Heart right ventricle (tissue), 16 donors: ENCODE data around the gene PLVAP. TPM values are rescaled to one million over a fixed set of nuclear protein-coding genes. Genes with fewer than 3 reads are reported as not detected.

Experiments
- ATAC-seq, 8 donors: fragments of 200-7000 bp; cut with Tn5 transposase; one replicate each; pipeline ENCODE4 v1.9.1; 2020; ENCODE audit warnings: mild to moderate bottlenecking in 8 of 8, moderate library complexity in 8 of 8, moderate number of reproducible peaks in 1 of 8
- DNase-seq, 2 donors: peaks; one replicate each; pipeline ENCODE4 v3.0.0-alpha.2; 2020
- H3K27ac ChIP-seq, 10 donors: fragments of 200-600 bp; sonication (generic) in 2 of 10; one replicate each; pipeline versions ENCODE4 v1.5.0 to v1.8.0; 2020 to 2022; ENCODE audit warnings: mild to moderate bottlenecking in 3 of 10
- H3K27me3 ChIP-seq, 7 donors: fragments of 200-600 bp; one replicate each; pipeline ENCODE4 v1.8.0; 2021 to 2022; ENCODE audit warnings: mild to moderate bottlenecking in 2 of 7
- H3K36me3 ChIP-seq, 9 donors: fragments of 200-600 bp; sonication (generic) in 1 of 9; one replicate each; pipeline versions ENCODE4 v1.5.0 to v1.8.0; 2020 to 2022; ENCODE audit warnings: mild to moderate bottlenecking in 2 of 9
- H3K4me1 ChIP-seq, 9 donors: fragments of 200-600 bp; sonication (generic) in 1 of 9; one replicate each; pipeline versions ENCODE4 v1.5.0 to v1.8.0; 2020 to 2022; ENCODE audit warnings: mild to moderate bottlenecking in 4 of 9
- H3K4me3 ChIP-seq, 10 donors: fragments of 200-600 bp; sonication (generic) in 2 of 10; one replicate each; pipeline versions ENCODE4 v1.5.0 to v1.8.0; 2020 to 2022; ENCODE audit warnings: mild to moderate bottlenecking in 7 of 10, moderate library complexity in 2 of 10
- H3K9me3 ChIP-seq, 11 donors: fragments of 200-600 bp in 10 of 11; sonication (generic) in 2 of 11; one replicate each; pipeline versions ENCODE4 v1.5.0 to v1.8.0; 2013 to 2022; ENCODE audit warnings: mild to moderate bottlenecking in 2 of 11, control low read depth in 1 of 11, moderate library complexity in 1 of 11
- WGBS, 2 donors: extraction: QIAGEN DNeasy Blood & Tissue Kit; methylation state at CpG; one replicate each; pipeline ENCODE4 v1.1.7; 2013; ENCODE audit warnings: inconsistent platforms in 1 of 2; 5-methylcytosine and 5-hydroxymethylcytosine counted together
- intact Hi-C, 10 donors: fragments of 100-400 bp; cut with DNase I; formaldehyde crosslinking; loops; one replicate each; pipeline versions ENCODE4 v1.11.1 to v1.14.2; 2022
- polyA plus RNA-seq, 2 donors: library from polyadenylated mRNA; stranded (reverse); fragments of 200-250 nt; gene quantifications; one replicate each; pipeline ENCODE4 v1.2.3, GENCODE V29; 2013
- total RNA-seq, 10 donors: library from RNA; stranded (reverse); fragmentation: NEBNext Ultra II Directional in 3 of 10; extraction: Animal tissue kit (Norgen Biotek cat#: 25700) in 3 of 10; gene quantifications; one replicate each; pipeline versions ENCODE4 v1.2.1 to v1.2.4, GENCODE V29; 2021 to 2023
- TF ChIP-seq, protein P1 (sequence below), 9 donors: fragments of 200-600 bp; sonication (generic) in 2 of 9; IDR thresholded peaks; one replicate each; pipeline versions ENCODE4 v1.5.0 to v1.8.0; 2021 to 2022; ENCODE audit warnings: antibody characterized with exemption in 9 of 9, mild to moderate bottlenecking in 5 of 9, moderate library complexity in 1 of 9
- donor health status: Arrhythmogenic right ventricular cardiomyopathy.
- donor health status: ischemic (EF 13 %, LVEDD 7.1; RV severe dilation, severe dysfunction).
- donor health status: healthy with polysubstance abuse.
- donor health status: DM: no; HTN: yes; CAD: no.
- donor health status: DM: no; HTN: no; CAD: no.
- donor health status: ischemic (EF 25% LVEDD 6.9; RV normal size, moderate dysfunction).
- donor health status: ischemic (EF 25% LVEDD 5.7; RV mildly dilated, moderate dysfunction).
- donor health status: healthy.
- donor health status: DM: yes; HTN: yes; CAD: no.
- donor health status: Ischemic cardiomyopathy.
- donor health status: ischemic (EF 35%, LVEDD 5.7; RV mildly dilated, moderate dysfunction).
- donor health status: nonischemic (EF 11% LVEDD 7.7; RV severe dilation, severe dysfunction).
- donor health status: DM: yes; HTN: yes; CAD: no.
- donor health status: PGD.
- donor health status: ischemic (EF 29% LVEDD 5.4; RV normal size, mild dysfunction).
- donor health status: nonischemic (EF 23%, LVEDD 6.1; RV moderate dilation, normal function).

PLVAP gene
- total and polyA plus RNA-seq, 12 donors: 7.5 to 74.9 (median 24.5) TPM

DNA sequence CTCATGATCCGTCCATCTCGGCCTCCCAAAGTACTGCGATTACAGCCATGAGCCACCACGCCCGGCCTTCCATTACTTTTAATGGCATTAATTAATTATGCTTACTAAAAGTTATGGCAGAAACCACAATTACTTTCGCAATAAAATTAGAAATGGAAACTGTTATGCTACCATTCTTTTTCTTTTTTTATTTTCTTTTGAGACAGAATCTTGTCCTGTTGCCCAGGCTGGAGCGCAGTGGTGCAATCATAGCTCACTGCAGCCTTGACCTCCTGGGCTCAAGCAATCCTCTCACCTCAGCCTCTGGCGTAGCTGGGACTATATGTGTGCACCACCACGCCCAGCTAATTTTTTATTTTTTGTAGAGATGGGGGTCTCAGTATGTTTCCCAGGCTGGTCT lies 32.8 kb upstream of the PLVAP start:
- Histone ChIP-seq H3K4me1 (peaks cover 0 to 54% (median 22%) of the 10 kb centered on the region in 9 donors), H3K36me3 (peaks cover 0 to 32% (median 0%) of the 10 kb centered on the region in 9 donors), H3K4me3 (no peak overlapping the region), H3K27me3 (no peaks in the 10 kb centered on the region), H3K9me3 (no peaks in the 10 kb centered on the region), H3K27ac (no peak overlapping the region)
- TF ChIP-seq, protein P1, sequence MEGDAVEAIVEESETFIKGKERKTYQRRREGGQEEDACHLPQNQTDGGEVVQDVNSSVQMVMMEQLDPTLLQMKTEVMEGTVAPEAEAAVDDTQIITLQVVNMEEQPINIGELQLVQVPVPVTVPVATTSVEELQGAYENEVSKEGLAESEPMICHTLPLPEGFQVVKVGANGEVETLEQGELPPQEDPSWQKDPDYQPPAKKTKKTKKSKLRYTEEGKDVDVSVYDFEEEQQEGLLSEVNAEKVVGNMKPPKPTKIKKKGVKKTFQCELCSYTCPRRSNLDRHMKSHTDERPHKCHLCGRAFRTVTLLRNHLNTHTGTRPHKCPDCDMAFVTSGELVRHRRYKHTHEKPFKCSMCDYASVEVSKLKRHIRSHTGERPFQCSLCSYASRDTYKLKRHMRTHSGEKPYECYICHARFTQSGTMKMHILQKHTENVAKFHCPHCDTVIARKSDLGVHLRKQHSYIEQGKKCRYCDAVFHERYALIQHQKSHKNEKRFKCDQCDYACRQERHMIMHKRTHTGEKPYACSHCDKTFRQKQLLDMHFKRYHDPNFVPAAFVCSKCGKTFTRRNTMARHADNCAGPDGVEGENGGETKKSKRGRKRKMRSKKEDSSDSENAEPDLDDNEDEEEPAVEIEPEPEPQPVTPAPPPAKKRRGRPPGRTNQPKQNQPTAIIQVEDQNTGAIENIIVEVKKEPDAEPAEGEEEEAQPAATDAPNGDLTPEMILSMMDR (IDR thresholded peaks at IDR 0.05): no peak
- DNase-seq (no peak), ATAC-seq (no peak)
- intact Hi-C loops: no loop called here
- WGBS, 2 donors: 92 to 98% methylated on average over 9 of the region's 9 CpGs

DNA sequence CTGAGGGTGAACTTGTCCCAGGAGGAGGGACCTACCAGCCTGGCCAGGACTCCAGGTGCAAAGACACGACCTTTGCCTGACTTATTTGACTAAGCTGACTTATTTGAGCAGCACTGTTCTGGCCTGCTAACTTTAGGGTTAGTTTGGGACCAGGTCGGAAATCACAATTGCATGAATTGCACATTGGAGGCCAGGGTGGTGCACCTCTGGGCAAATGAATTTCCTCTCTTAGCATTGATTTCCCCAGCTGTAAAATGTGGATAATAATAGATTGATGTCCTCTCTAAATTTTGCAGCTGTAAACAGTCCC lies 29.7 kb upstream of the PLVAP start:
- intact Hi-C loops: no loop called here
- DNase-seq: no peak
- Histone ChIP-seq H3K4me1 (peaks cover 0 to 48% (median 22%) of the 10 kb centered on the region in 9 donors), H3K27ac (peak overlapping the region; percentile 72 to 95 (median 84)), H3K27me3 (peaks cover 0 to 6% (median 0%) of the 10 kb centered on the region in 7 donors), H3K36me3 (peaks cover 0 to 21% (median 0%) of the 10 kb centered on the region in 9 donors), H3K4me3 (peak overlapping the region in 9 of 10 donors; percentile 41 to 84 (median 64)), H3K9me3 (no peaks in the 10 kb centered on the region)
- ATAC-seq: no peak
- TF ChIP-seq, protein P1 (IDR thresholded peaks at IDR 0.05): no peak
- 43 to 55% methylated on average over 2 of the region's 2 CpGs for WGBS, 2 donors

DNA sequence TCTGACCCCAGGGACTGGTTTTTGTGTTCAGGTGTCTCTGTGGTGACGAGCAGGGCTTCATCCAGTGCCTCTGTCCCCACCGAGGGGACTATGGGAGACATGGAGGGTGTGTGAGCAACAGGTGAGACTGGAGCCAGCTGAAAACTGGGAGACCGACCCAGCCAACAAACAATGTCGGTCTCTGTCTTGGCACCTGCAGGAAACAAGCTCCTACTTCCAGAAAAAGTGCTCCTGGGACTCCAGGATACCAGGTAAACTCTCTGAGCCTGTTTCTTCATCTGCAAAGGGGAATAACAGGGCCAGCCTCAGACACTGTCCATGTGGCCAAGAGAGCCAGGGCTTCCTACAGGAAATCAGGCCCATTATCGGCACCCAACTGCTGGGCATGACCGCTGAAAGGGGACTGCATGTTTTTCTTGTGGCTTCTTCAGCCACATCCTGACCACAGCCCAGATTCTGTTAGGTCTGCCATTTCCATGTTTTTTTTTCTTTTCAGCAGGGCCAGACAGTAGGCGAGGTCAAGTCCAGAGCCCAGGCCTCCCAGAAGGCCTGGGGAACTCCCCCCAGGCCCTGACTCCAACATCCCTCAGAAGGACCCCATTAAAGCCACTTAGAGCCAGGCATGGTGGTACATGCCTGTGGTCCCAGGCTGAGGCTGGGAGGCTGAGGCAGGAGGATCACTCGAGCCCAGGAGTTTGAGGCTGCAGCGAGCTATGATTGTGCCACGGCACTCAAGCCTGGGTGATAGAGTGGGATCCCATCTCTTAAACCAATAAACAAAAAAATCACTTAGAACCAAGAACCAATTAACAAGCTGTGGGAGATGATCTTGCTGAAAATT lies 29.1 kb upstream of the PLVAP start:
- intact Hi-C loops: no loop called here
- TF ChIP-seq, protein P1 (IDR thresholded peaks at IDR 0.05): no peak
- Histone ChIP-seq H3K36me3 (peaks cover 0 to 20% (median 0%) of the 10 kb centered on the region in 9 donors), H3K4me3 (peak overlapping the region; percentile 10 to 84 (median 64)), H3K27me3 (peaks cover 0 to 6% (median 0%) of the 10 kb centered on the region in 7 donors), H3K27ac (peak overlapping the region; percentile 72 to 95 (median 84)), H3K9me3 (no peaks in the 10 kb centered on the region), H3K4me1 (peaks cover 0 to 48% (median 25%) of the 10 kb centered on the region in 9 donors)
- DNase-seq: no peak
- 66 to 78% methylated on average over 10 of the region's 10 CpGs for WGBS, 2 donors
- ATAC-seq: peak in 4 of 8 donors; percentile 7 to 34 (median 10)

DNA sequence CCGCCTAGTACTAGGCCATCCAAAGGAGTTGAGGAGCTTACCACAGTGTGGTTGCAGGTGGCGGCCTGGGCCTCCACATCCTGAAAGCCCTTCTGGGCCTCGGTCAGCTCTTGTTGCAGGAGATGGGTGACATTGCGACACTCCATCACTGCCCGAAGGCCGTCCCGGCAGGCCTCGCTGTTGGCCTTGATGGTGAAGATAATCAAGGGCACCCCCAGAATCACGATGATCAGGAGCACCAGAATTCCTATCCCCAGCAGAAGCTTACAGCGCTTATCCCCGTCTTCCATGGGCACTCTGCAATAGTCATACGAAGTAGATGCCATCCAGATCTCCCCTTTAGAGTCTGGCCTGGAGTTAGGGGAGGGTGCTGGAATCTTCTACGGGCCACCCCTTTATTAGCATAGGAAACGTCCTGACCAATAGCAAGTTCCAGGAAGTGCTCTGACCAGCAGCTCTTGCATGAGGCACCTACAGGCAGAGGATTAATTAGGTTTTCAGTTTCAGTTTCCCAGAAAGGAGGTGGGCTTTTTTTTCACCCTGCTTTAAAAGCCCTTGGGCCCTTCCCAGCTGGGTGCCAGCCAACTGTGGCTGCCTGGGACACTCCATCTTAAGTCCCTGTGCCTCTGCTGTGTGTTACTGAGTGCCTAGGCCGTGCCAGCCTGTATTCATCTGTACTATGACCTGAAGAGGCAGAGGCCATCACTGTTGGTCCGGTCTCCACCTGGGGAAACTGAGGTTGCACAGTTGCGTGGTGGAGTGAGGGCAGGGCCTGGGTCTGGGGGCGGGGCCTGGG lies 28.3 kb upstream of the PLVAP start, which contains the start of gene BST2:
TSS of gene BST2 (minus strand) at position 381 of the 796 bp plus-strand sequence. CDS start at position 326, 55 bp downstream.
- peak within 1 kb of the TSS; percentile 41 to 84 (median 64) for H3K4me3 ChIP-seq
- intact Hi-C loops: no loop called here
- peaks cover 0 to 6% (median 0%) of the 10 kb centered on the region in 7 donors for H3K27me3 ChIP-seq
- TF ChIP-seq, protein P1 (IDR thresholded peaks at IDR 0.05): no peak
- DNase-seq (peak; percentile 65 to 72), ATAC-seq (peak; percentile 85 to 96 (median 94))
- peak within 1 kb of the TSS; percentile 72 to 95 (median 84) for H3K27ac ChIP-seq
- peaks cover 0 to 25% (median 0%) of the 10 kb centered on the region in 9 donors for H3K36me3 ChIP-seq
- WGBS, 2 donors: 53 to 67% methylated on average over 18 of the region's 18 CpGs
- H3K4me1 ChIP-seq: peaks cover 0 to 48% (median 28%) of the 10 kb centered on the region in 9 donors
- no peaks in the 10 kb centered on the region for H3K9me3 ChIP-seq
